RPMI8226 (cell line): Measurements from ENCODE around the gene LSP1.

ENCODE experiments used
- DNase-seq: peaks from one replicate; pipeline ENCODE4 v3.0.0-alpha.2; 2015

Gene LSP1

DNA sequence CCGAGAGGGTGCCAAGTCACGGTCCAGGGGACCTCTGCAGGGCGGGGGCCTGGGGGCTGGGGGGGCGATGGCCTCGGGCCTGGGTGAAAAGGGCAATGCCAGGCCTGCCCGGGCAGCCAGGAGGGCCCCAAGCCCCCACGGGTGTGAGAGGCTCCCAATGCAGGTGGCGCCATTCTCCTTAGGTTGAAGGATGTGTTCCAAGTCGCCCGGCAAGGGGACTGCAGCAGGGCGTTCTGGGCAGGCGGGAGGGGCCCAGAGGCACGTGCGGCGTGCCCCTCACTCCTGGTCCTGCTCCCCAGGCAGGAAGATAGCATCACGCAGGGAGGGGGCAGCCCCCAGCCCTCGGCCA lies 14.8 kb upstream of the LSP1 start:
- no peak for DNase-seq

DNA sequence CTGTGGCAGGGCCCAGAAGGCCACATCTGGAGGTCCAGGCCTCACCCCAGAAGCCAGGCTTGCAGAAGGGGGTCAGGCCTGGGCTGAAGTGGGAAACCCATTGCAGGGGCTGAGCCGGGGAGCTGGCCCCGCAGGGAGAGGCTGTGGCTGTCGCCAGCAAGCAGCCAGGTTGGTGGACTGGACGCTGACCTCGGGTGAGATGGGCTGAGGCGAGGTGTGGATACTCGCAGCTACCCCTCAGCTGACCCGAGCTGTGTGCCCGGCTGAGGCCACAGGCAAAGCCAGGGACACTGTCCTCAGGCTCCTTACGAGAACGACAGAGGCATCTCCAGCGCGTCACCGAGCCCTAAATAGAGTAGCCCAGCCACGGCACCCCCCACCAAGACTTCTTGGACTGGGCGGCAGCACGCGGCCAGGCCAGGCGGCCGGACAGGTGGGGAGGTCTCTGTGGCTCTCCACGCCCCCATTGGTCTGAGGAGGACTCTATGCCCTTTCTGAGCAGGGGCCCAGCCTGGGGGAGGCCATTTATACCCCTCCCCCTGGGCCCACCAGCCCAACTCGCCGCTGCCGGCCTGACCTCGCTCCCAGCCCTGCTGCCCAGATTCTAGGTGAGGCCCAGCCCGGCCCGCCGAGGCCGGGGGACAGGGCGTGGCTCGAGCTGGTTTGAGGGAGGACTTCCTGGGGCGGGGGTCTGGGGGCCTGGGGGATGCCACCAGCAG lies 14.3 kb upstream of the LSP1 start, which contains the start of gene TNNI2:
Gene TNNI2, plus strand, starts transcription at position 556 of the 719 bp plus-strand sequence. CDS start 716 bp downstream, outside the sequence.
- no peak for DNase-seq

DNA sequence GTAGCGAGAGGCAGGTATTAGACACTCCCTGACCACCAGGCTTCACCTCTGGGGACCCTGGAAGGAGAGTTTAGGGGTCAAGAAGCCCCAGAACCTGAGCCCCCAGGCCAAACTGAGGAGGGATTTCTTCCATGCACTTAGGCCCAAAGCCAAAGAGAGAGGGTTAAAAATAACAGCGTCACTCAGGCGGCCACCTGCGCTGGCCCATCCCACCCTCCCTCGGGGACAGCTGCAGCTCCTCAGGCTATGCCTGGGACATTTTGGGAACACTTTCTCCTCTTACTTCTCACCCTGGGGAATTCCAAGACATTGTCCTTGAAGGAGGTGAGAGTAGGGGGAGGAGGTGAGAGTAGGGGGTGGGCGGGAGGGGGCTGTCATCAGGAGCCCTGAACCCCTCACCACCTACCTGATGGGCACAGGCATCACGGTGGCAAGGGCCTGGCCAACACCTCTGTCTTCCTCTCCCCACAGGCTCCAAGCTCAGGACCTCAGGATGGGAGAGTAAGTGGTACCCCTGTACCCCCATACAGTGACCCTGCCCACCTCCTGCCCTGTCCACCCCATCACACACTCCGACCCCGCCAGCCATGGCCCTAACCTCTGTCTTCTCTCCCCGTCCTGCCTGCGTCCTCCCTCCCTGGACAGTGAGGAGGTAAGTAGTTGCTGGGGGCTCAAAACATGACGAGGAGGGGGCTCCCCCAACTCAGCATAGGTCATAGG lies 13.5 kb upstream of the LSP1 start:
- DNase-seq = peak; percentile 48

DNA sequence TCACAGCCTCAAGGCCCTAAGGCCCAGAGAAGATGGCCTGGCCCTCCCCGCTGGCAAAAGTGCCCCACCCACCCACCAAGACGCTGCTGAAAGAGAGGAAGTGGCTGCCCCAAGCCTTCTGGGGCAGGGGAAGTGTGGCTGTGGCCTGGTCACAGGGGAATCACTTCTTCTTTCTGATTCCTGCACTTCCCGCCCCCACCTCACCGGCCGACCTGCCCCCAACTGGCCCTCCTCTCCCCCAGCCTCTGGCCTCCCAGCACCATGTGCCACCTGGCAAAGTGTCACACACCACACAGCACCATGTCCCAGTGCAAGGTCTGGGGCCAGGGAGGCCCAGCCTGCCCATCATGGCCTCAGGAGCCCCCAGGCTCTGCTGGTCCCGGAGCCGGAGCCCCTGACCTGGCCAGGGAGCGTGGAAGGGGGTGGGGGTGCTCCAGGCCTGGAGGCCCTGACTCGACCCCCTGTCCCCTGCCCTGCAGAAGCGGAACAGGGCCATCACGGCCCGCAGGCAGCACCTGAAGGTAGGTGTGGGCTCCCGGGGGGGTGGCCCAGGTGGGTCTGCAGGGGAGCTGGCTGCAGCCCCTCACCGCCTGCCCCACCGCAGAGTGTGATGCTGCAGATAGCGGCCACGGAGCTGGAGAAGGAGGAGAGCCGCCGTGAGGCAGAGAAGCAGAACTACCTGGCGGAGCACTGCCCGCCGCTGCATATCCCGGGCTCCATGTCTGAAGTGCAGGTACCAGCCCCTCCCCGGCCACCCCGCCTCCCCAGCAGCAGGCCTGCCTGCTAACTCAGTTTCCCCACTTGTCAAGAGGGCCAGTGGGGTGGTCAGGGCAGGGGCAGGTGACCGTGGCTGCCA lies 12.7 kb upstream of the LSP1 start:
- DNase-seq = peak; percentile 81

DNA sequence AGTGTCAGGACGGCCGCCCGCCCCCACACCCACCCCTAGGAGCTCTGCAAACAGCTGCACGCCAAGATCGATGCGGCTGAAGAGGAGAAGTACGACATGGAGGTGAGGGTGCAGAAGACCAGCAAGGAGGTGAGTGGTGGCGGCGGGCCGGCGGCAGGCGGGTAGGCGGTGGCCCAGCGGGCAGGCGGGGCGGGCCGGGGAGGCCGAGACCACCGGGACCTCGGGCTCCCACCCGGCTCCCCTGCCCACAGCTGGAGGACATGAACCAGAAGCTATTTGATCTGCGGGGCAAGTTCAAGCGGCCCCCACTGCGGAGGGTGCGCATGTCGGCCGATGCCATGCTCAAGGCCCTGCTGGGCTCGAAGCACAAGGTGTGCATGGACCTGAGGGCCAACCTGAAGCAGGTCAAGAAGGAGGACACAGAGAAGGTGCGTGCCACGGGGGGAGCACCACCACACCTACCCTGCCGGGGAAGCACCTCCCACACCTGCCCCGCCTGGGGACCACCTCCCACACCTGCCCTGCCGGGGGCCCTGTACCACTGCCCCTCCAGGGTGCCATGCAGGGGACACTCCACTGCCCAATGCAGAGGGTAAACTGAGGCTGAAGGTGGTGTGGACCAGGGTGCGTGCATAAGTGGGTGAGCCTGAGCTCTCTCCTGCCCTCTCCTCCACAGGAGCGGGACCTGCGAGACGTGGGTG lies 12.0 kb upstream of the LSP1 start:
- DNase-seq = no peak

DNA sequence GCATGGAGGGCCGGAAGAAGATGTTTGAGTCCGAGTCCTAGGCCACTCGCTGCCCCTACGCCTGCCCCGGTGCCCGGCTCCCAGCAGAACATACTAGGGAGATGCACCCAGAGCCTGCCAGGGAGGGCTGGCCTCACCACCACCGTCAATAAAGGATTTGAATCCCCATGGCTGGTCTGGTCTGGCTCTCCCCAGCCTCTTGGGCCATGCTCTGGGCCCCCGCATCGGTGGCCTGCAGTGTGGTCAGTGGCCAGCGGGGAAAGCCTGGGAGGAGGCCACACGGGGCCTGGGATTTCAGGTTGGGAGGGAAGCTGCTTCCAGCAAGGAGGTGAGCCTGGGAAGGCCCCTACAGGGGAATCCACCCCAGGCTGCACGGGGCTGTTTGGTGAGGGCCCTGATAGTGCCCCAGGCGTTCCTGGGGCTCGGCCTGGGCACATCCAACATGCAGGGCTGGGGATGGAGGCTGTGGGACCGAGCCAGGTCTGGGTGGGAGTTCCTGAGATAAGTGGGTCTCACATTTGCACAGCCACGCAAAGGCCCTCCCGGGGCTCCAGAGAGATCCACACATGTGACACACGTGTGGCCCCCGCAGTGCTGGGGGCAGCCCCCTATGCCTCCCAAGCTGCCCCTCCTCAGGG lies 11.3 kb upstream of the LSP1 start:
- DNase-seq = no peak

DNA sequence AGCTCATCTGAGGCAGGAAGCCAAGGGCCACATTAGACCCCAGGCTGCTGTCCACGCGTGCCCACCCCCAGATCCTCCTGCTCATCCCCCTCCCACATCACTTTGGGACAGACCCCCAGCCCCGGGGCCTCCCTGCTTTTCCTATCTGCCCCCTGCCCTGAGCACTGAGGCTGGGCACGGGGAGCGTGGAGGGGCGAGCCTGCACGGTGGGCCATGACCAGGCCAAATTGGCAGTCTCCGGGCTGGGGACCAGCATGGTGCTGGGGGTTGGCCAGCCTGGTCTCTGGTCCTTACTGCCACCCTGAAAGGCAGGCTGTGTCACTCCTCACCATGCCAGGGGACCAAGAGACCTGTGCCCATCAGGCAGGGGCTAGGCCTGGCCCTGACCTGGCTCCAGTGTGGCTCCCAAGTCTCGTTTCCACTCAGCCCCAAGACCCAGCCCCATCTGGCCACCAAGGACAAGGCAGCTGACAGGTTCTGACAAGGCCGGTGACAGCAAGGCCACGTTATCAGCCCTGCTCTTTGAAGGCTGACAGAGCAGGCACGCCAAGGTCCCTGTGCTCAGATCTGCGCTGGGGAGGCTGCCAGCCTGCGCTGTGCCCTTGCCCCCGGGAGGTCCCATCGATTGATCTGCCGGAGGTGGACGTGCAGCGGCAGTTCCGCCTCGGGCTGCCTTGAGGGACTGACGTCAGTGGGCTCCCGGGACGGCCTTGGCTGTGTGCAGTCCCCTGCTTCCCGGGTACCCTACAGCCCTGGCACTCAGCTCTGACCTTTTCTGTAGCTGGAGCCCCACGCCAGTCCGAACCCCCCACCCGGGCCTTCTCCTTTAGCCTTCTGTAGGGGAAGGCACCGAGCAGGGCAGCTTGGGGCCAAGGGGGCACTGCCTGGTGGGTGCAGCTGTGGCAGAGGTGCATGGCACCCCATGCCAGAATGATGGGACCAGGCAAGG lies 10.5 kb upstream of the LSP1 start:
- no peak for DNase-seq

DNA sequence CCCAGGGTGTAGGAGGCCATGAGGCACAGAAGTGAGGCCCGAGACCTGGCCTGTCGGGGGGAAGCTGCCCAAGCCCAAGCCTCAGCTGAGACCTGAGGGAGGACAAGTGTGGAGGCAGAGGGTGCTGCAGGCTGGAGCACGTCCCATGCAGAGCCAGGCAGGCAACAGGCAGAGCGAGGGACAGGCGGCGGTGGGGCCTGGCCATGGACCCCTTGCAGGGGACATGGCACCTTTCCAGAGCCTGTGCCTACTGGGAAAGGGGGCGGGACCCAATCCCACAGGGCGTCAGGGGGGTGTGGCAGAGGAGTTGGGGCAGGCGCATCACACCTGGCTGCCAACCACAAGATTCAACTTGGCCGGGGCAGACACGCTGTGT lies 9.8 kb upstream of the LSP1 start:
- no peak for DNase-seq

DNA sequence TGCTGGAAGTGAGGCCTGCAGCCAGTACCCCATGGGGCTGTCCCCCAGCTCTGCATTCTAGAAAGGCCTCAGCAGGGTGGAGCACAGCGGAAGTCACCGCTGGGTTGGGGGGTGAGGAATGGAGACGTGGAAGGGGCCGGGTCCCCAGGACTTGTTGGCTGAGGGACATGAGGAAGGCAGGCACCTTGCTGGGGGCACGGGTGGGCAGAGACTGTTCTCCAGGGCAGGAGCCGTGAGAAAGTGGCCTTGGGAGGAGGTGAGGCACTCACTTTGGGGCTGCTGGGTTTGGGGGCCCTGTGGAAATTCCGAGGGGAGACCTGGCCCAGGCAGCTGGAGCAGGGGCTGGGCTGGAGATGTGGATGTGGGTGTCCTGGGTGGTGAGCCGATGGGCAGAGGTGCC lies 9.1 kb upstream of the LSP1 start:
- no peak for DNase-seq

DNA sequence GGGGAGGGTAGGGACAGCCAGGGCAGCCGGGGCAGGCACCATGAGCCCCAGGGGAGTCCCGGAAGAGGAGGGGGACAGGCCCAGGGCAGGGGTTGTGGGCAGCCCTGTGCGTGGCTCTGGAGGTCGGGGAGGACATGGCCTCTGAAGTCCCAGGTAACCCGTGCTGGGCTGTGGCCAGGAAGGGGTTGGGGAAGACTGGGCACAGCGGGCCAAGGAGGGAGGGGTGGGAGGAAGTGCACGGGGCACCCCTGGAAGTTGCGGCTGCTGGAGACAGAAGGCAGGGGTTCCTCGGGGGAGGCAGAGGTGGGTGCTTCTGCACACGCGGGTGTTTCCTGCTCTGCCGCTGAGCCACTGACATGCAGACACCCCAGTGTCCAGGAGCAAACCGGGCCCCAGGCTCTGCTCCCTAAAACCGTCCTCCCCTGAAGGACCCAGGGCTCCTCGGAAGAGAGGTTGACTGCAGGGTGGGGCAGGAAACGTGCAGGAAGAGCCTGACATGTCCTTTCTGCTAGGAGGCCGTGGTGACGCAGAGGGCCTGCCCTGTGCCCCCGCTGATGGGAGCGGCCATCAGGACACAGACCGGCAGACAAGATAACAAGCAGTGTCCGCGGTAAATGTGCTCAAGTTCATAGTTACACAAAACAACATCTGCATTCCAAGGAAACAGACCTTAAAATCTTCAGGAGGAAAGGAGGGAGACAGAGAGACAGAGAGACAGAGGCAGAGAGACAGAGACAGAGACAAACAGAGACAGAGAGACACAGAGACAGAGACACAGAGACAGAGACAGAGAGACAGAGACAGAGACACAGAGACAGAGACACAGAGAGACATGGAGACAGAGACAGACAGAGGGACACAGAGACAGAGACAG lies 8.4 kb upstream of the LSP1 start:
- no peak for DNase-seq

DNA sequence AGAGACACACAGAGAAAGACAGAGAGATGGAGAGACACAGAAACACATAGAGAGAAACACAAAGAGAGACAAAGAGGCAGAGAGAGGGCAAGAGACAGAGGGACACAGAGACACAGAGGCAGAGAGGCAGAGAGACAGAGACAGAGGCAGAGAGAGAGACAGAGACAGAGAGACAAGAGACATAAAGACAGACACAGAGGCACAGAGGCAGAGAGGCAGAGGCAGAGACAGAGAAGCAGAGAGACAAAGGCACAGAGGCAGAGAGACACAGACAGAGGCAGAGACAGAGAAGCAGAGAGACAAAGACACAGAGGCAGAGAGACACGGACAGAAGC lies 7.8 kb upstream of the LSP1 start:
- no peak for DNase-seq

DNA sequence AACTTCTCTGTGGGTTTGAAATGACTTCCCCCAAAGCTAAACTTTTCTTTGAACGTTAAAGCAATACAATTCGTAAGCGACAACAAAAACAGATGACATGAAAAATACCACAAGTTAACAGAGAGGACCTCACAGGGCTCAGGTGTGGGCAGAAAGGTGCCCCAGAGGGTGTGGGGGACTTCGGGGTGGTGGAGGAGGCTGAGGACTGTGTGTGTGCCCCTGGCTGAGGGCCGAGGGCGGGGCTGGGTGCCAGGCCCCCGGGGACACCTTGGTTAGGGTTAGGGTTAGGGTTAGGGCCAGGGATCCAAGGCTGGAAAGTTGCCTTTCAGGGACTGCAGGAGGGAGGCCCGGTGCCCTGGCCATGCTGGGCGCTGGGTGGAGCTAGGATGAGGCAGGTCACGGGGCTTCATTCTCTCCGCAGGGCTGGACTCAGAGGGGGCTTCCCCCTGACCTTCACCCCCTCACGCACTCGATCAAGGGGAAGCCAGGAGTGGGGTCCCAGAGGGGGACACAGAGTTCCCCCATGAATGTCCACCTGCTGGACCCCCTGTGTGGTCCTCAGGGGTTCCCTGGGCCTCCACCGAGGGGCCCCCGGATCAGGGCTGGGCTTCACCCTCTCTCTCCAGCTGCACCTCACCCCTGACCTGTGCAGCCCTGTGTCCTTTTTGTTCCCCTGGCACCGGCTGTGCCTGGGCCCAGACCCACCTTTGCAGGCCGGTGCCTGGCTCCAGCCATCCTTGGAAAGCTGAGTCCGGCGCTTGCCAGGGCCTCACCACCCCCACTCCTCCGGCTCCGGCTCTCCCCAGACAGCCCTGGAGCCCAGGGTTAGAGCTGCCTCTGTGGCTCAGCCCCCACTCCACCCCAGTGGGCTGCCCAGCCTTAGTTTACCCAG lies 7.1 kb upstream of the LSP1 start:
- DNase-seq = no peak

DNA sequence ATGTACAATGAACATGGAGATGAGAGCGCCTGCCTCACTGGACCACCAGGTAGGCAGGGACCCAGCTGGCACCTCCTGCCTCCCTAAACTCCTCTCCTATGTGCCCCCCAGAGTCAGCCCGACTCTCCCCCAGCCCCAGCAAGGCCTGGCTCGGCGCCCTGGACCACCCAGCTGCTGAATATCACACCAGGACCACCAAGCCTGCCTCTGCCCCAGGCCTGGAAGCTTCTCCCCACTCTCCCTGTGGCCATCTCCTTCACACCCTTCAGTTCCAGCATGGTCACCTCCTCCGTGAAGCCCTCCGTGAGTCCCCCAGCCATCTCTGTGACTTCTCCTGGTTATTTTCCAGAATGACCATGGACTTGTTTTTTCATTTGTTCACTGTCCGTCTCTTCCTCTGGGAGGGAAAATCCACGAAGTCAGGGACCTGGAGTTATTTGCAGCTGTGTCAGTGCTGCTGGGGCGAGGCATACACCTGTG lies 6.4 kb upstream of the LSP1 start:
- DNase-seq = no peak

DNA sequence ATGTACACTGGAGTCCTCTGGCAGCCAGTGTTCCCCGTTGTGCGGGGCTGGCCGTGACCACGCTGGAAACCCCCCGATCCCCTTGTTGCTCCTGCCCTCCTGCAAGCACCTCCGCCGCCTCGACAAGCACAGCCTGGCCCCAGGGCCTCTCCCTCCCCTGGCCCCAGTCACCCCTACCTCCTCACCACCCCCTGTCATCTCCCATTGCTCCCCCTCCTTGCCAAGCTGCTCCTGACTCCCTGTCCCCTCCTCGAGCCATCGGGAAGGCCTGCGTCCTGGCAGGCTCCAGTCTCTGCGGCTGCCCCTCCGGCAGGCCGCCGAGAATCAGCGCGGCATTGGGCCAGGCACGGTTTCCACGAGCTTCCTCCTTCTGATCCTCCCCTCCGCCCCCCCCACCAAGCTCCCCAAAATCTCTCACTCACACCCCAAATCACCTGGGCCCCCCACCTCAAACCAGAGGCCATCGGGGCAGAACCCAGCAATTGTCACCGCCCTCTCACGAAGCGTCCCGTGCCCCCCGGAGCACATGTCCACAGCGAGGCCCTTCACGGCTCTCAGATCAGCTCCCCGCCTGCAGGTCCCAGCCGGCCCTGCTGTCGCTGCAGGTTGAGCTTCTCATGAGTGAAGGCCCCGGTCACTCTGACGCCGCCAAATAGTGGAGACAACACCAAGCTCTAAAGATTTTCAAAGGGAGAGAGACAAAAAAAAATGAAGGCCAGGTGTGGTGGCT lies 5.7 kb upstream of the LSP1 start:
- DNase-seq = no peak

DNA sequence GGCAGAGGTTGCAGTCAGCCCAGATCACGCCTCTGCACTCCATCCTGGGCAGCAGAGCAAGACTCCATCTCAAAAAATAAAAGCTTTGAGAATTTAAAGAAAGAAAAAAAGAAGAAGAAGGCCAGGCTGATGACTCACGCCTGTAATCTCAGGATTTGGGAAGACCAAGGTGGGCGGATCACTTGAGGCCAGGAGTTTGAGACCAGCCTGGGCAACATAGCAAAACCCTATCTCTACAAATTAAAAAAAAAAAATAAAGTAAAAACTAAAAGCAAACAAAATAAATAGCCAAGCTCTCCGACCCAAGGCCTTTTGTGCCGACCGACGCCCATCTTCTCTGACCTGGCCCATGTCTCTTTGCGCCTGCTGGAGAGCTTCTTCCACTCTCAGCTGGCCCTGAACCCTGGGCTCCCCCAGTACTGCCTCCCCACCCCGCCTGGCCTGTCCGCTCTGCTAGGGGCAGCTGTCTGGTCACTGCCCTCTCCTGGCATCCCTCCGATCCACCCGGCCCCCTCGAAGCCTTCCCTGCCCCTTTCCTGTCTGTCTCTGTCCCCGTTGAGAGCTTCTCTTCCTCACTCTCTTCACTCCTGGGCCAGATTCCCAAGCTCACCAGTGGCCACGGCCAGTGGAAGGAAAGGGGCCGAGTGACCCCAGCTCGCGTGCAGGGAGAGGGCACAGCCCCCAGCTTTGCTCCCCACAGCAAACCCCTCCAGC lies 4.8 kb upstream of the LSP1 start:
- no peak for DNase-seq

DNA sequence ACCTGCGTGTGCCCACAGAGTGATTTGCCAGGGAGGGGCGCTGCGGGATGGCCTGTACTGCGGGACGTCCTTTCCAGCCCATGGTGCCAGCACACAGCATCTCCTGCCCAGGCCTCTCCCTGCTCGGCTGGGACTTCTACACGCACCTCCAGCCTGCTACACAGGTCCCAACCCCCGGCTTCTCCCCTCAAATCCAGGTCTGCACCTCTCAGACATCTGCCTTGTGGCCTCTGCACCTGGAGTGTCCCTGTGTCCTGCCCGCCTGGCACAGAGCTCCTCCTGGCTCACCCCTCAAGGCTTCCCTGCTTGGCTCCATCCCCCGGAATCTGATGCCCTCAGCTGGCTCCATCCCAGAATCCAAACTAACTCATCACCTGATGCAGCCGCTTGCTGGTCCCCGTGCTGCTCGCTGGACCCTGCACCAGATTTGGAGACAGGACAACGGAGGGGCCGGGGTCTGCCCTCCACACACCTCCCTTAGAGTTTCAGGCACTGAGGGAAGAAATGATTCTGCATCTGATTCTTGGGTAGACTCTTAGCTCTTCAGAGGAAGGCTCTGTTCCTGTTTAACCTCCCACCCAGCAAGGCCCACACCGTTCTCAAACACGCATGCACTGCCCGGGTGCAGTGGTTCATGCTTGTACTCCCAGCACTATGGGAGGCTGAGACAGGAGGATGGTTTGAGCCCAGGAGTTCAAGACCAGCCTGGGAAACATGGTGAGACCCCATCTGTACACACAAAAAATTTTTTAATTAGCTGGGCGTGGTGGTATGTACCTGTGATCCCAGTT lies 4.0 kb upstream of the LSP1 start:
- DNase-seq = no peak
